Prostate gland (tissue), 2 donors: ENCODE measurements around the gene PDE6B. TPM values are rescaled to one million over a fixed set of nuclear protein-coding genes. Genes with fewer than 3 reads are reported as not detected.
"Not testable (repeated sequence)": the region's sequence is repeated elsewhere in the genome, so short reads cannot be mapped to it uniquely, and the experiment has no call there.

ENCODE experiments used
- DNase-seq: peaks from one replicate; pipeline ENCODE4 v3.0.0-alpha.2; 2019; ENCODE audit warnings: low spot score
- H3K27ac ChIP-seq, 2 donors: fragments of 200-600 bp; sonication (generic); 2 replicates each; pipeline ENCODE4 v1.5.1; 2017 to 2019
- H3K27me3 ChIP-seq: fragments of 200-600 bp; sonication (generic); replicated peaks from 2 replicates; pipeline ENCODE4 v1.5.1; 2019; ENCODE audit not compliant: insufficient read depth
- H3K36me3 ChIP-seq, 2 donors: fragments of 200-600 bp; sonication (generic); 1 replicate in 1 of 2; 2 replicates in 1 of 2; pipeline versions ENCODE4 v1.5.1 to v1.8.1; 2017 to 2019
- H3K4me1 ChIP-seq: fragments of 200-600 bp; sonication (generic); replicated peaks from 2 replicates; pipeline ENCODE4 v1.5.1; 2019
- H3K4me3 ChIP-seq, 2 donors: fragments of 200-600 bp; sonication (generic); 2 replicates each; pipeline ENCODE4 v1.5.1; 2017 to 2019
- H3K9me3 ChIP-seq: fragments of 200-600 bp; sonication (generic); 2 replicates; pipeline ENCODE4 v1.5.1; 2017
- POLR2A ChIP-seq: fragments of 450-650 bp; IDR thresholded peaks from one replicate; pipeline ENCODE4 v1.6.1; 2016; ENCODE audit warnings: antibody characterized with exemption, mild to moderate bottlenecking
- POLR2AphosphoS5 ChIP-seq: sonication (generic); formaldehyde crosslinking; IDR thresholded peaks from one replicate; pipeline ENCODE4 v1.6.1; 2017; ENCODE audit warnings: antibody characterized with exemption
- WGBS: methylation state at CpG from one replicate; pipeline ENCODE4 v1.1.5; 2018; 5-methylcytosine and 5-hydroxymethylcytosine counted together
- intact Hi-C: fragments of 100-400 bp; cut with DNase I; formaldehyde crosslinking; loops from one replicate; pipeline ENCODE4 v1.14.2; 2022
- total RNA-seq, 2 donors: library from RNA; depleted of rRNA; stranded (reverse); fragments of >200 nt; gene quantifications; one replicate each; pipeline ENCODE4 v1.1.0, GENCODE V29; 2016
- TF ChIP-seq, protein P1 (sequence below), 4 experiments: fragments of 200-600 bp in 2 of 4; fragments of 450-650 bp in 2 of 4; sonication (generic) in 2 of 4; IDR thresholded peaks; 1 replicate in 3 of 4; 2 replicates in 1 of 4; pipeline ENCODE4 v1.5.1; 2016 to 2019; ENCODE audit warnings: antibody characterized with exemption in 4 of 4, mild to moderate bottlenecking in 2 of 4, moderate library complexity in 2 of 4

The PDE6B gene
- total RNA-seq, 2 donors from 2014 or later, result 8.0 to 9.3 TPM

DNA sequence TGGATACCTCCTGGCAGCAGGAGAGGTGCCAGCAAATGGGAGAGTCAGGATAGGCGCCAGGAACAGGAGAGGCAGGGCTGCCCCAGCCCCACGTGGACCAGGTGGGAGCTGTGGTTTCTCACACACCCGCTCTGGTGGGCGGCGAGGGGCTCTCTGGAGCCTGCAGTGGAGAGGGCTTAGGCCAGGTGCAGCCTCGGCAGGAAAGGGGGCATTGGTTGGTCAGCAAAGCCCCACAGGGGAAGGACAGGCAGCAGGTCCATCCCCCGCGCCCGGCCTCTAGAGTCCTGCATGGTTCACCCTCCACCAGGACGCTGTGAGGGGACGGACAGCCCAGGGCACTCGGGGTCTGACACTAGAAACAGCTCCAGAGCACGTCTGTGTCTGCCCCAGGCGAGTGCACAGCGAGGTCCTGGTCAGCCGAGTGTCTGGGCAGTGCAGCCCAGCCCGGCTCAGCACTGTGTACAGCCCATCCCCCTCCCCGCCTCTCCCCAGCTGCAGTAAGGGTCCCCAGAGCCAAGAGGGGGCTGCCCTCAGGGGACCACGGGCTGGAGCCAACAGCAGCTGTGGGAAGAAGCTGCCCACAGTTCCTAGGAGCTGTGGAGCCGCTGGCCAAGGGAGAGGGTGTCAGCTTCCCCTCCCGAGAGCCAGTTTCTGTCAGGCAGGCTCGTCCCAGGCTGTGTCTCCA lies 40.5 kb downstream of the PDE6B start:
- H3K36me3 ChIP-seq, result no peaks in the 10 kb centered on the region
- H3K9me3 ChIP-seq, result no peaks in the 10 kb centered on the region
- no peak overlapping the region for H3K4me3 ChIP-seq
- no peak overlapping the region for H3K27ac ChIP-seq
- no peaks in the 10 kb centered on the region for H3K4me1 ChIP-seq
- WGBS, result 78% methylated on average over 18 of the region's 22 CpGs
- intact Hi-C loops, result no loop called here
- TF ChIP-seq POLR2AphosphoS5 (no peak), POLR2A (no peak)
- TF ChIP-seq, protein P1, sequence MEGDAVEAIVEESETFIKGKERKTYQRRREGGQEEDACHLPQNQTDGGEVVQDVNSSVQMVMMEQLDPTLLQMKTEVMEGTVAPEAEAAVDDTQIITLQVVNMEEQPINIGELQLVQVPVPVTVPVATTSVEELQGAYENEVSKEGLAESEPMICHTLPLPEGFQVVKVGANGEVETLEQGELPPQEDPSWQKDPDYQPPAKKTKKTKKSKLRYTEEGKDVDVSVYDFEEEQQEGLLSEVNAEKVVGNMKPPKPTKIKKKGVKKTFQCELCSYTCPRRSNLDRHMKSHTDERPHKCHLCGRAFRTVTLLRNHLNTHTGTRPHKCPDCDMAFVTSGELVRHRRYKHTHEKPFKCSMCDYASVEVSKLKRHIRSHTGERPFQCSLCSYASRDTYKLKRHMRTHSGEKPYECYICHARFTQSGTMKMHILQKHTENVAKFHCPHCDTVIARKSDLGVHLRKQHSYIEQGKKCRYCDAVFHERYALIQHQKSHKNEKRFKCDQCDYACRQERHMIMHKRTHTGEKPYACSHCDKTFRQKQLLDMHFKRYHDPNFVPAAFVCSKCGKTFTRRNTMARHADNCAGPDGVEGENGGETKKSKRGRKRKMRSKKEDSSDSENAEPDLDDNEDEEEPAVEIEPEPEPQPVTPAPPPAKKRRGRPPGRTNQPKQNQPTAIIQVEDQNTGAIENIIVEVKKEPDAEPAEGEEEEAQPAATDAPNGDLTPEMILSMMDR (IDR thresholded peaks at IDR 0.05), result no peak
- DNase-seq, result no peak
- H3K27me3 ChIP-seq, result no peaks in the 10 kb centered on the region

DNA sequence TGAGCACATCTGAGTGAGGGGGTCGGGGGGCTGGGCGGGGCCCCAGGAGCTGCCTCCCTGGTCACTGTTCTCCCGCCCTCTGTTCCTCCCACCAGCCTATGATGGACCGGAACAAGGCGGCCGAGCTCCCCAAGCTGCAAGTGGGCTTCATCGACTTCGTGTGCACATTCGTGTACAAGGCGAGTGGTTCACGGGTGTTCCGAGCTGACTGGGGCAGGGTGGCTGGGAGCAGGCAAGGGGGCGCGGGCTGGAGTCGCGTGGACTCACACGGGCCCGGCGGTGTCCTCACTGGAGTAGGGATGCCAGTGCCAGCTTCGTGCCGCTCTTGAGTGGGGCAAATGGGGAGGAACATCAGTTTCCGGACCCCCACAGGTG lies 41.0 kb downstream of the PDE6B start:
- Histone ChIP-seq H3K27ac (no peak overlapping the region), H3K9me3 (no peaks in the 10 kb centered on the region), H3K4me1 (no peaks in the 10 kb centered on the region), H3K4me3 (no peak overlapping the region), H3K27me3 (no peaks in the 10 kb centered on the region), H3K36me3 (no peaks in the 10 kb centered on the region)
- 83% methylated on average over 20 of the region's 22 CpGs for WGBS
- DNase-seq, result no peak
- TF ChIP-seq POLR2A (no peak), POLR2AphosphoS5 (no peak)
- TF ChIP-seq, protein P1 (IDR thresholded peaks at IDR 0.05), result no peak
- intact Hi-C loops, result no loop called here

DNA sequence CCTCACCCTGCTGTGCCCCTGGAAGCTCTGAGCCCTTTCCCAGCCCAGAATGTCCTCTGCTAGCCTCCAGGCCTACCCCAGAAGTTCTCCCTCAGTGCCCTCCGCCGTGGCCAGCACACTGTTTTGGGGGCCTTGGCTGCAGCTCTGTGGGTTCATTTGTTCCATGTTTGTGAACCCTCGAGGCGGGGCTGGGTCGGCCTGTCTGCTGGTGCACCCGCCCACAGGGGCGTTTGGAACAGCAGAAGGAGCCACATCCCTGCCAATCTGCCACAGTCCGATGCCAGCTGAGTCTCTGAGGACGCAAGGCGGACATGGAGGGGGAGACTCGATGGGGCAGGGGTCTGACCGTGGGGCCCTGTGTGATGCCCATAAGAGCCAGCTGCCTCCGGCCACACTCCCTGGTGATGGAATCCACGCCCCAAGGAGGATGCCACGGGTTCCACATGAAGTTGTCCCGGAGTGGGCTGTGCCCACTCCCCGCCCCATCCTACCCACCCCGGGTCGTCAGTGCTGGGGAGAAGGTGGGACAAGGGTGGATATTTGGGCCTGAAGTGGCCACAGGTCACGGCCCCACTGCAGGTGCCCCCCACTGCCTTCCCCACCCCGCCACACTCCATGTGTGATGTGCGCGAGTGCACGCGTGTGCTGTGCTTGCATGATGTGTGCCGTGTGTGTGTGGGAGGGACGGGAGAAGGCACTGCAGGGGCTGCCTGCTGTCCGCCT lies 41.6 kb downstream of the PDE6B start:
- no peak for DNase-seq
- H3K27me3 ChIP-seq, result no peaks in the 10 kb centered on the region
- H3K9me3 ChIP-seq, result no peaks in the 10 kb centered on the region
- intact Hi-C loops, result no loop called here
- TF ChIP-seq, protein P1 (IDR thresholded peaks at IDR 0.05), result no peak
- TF ChIP-seq POLR2A, result no peak
- TF ChIP-seq POLR2AphosphoS5, result no peak
- H3K27ac ChIP-seq, result no peak overlapping the region
- no peak overlapping the region for H3K4me3 ChIP-seq
- WGBS, result 83% methylated on average over 26 of the region's 28 CpGs
- H3K36me3 ChIP-seq, result peaks cover 0 to 5% of the 10 kb centered on the region in 2 donors
- no peaks in the 10 kb centered on the region for H3K4me1 ChIP-seq

- DNase-seq, result no peak
- intact Hi-C loops, result no loop called here
- Histone ChIP-seq H3K27me3 (no peaks in the 10 kb centered on the region), H3K4me1 (no peaks in the 10 kb centered on the region), H3K36me3 (peaks cover 0 to 6% of the 10 kb centered on the region in 2 donors), H3K9me3 (no peaks in the 10 kb centered on the region), H3K27ac (no peak overlapping the region), H3K4me3 (no peak overlapping the region)
- TF ChIP-seq POLR2AphosphoS5 (no peak), POLR2A (no peak)
- TF ChIP-seq, protein P1 (IDR thresholded peaks at IDR 0.05), result no peak
- 49% methylated on average over 10 of the region's 10 CpGs for WGBS
Observed at GRCh38 chr4:667545-667925, 42.2 kb downstream of the PDE6B start.

- H3K9me3 ChIP-seq, H3K36me3 ChIP-seq, H3K27ac ChIP-seq, H3K4me3 ChIP-seq, H3K4me1 ChIP-seq, intact Hi-C loops, H3K27me3 ChIP-seq, DNase-seq: not testable (repeated sequence)
- WGBS, result 89% methylated on average over 6 of the region's 6 CpGs
Observed at GRCh38 chr4:668219-668618, 42.8 kb downstream of the PDE6B start.

DNA sequence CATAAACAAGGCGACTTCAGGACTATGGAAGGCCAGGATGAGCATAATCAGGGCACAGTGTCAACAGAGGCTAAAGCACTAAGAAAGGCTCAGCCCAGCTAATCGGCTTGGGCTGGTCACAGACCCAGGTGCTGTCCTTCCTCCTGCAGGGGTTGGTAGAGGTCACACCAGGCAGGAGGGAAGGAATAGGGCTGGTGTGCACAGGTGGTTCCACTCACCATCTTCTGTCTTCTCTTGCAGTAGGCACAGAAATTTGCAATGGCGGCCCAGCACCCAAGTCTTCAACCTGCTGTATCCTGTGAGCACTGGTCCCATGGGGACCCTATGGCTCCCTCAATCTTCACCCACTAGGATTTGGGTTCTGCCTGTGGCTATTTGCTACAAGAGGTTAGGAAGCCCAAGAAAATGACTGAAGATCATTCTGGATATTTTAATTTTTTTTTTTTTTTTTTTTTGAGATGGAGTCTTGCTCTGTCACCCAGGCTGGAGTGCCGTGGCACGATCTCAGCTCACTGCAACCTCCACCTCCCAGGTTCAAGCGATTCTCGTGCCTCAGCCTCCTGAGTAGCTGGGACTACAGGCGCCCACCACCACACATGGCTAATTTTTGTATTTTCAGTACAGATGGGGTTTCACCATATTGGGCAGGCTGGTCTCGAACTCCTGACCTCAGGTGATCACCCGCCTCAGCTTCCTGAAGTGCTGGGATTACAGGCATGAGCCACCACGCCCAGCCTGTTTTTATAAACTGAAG lies 44.6 kb downstream of the PDE6B start:
- not testable (repeated sequence) for H3K36me3 ChIP-seq, H3K27ac ChIP-seq, H3K4me3 ChIP-seq, H3K9me3 ChIP-seq, H3K4me1 ChIP-seq, DNase-seq, H3K27me3 ChIP-seq
- WGBS, result 92% methylated on average over 11 of the region's 11 CpGs
- intact Hi-C loops, result loop anchor here (10.0 kb wide), 2 partner anchors 165 to 335 kb away; partner anchors contain the start of gene ZNF141
